GM12878 (cell line): Measurements from ENCODE around the gene TACSTD2. TPM values are rescaled to one million over a fixed set of nuclear protein-coding genes. Genes with fewer than 3 reads are reported as not detected.

Experiments used
- ATAC-seq: fragments of 200-7000 bp; cut with Tn5 transposase; 3 replicates; pipeline ENCODE4 v1.9.1; 2020; ENCODE audit warnings: mild to moderate bottlenecking, moderate library complexity
- BruUV-seq: library from RNA; stranded (reverse); fragments of 400-500 nt; replicated peaks from 2 replicates; lab custom pipeline; 2021; lab: Mats Ljungman, UMichigan
- CTCF ChIA-PET: fragments of 300-600 bp; sonication (Branson Sonifier 250); formaldehyde crosslinking; extraction: SDS; loops from one replicate; lab custom pipeline; 2021; ENCODE audit warnings: inconsistent platforms; lab: Yijun Ruan, JAX
- POLR2A ChIA-PET: fragments of 350-600 bp; formaldehyde crosslinking; extraction: SDS; loops from one replicate; lab custom pipeline; 2021; ENCODE audit warnings: inconsistent platforms; lab: Charles Lee
- RAD21 ChIA-PET: fragments of 300-600 bp; sonication (Branson Sonifier 250); formaldehyde crosslinking; loops from one replicate; lab custom pipeline; 2023; ENCODE audit warnings: antibody characterized with exemption; ENCODE audit not compliant: unreplicated experiment; lab: Charles Lee
- SMC1A ChIA-PET: fragments of 300-600 bp; sonication (Branson Sonifier 250); formaldehyde crosslinking; loops from one replicate; lab custom pipeline; 2023; ENCODE audit not compliant: unreplicated experiment, uncharacterized antibody; lab: Charles Lee
- DNase-seq: peaks from one replicate; pipeline ENCODE4 v3.0.0-alpha.2; 2011; ENCODE audit warnings: low read depth, low spot score
- FAIRE-seq: peaks from 3 replicates; lab custom pipeline; 2011; peaks lifted over from hg19 to GRCh38; lab: Jason Lieb, UNC
- H2AFZ ChIP-seq: 2 replicates; pipeline ENCODE4 v1.6.0; 2011; ENCODE audit warnings: low read depth, low read length, control low read depth; ENCODE audit not compliant: control insufficient read depth
- H3K27ac ChIP-seq: 2 replicates; pipeline ENCODE4 v1.5.1; 2011; ENCODE audit warnings: control low read depth; ENCODE audit not compliant: control insufficient read depth, insufficient read depth
- H3K27me3 ChIP-seq, 2 experiments: replicated peaks in 1 of 2; 2 replicates each; pipeline versions ENCODE4 v1.6.0 to v1.6.1; 2011; ENCODE audit warnings: low read length in 1 of 2; ENCODE audit not compliant: control insufficient read depth in 2 of 2, insufficient read depth in 2 of 2
- H3K36me3 ChIP-seq, 2 experiments: 2 replicates each; pipeline ENCODE4 v1.5.1; 2011; ENCODE audit warnings: low read length in 1 of 2; ENCODE audit not compliant: control insufficient read depth in 2 of 2, insufficient read depth in 2 of 2
- H3K4me1 ChIP-seq: 2 replicates; pipeline ENCODE4 v1.6.1; 2011; ENCODE audit warnings: mild to moderate bottlenecking, low read length, moderate library complexity, mixed read lengths; ENCODE audit not compliant: control insufficient read depth, insufficient read depth
- H3K4me2 ChIP-seq: 2 replicates; pipeline ENCODE4 v1.6.0; 2011; ENCODE audit warnings: control low read depth; ENCODE audit not compliant: control insufficient read depth, insufficient read depth
- H3K4me3 ChIP-seq: fragments of 200-600 bp; sonication (generic); 2 replicates; pipeline ENCODE4 v1.5.1; 2016
- H3K79me2 ChIP-seq: 2 replicates; pipeline ENCODE4 v1.6.0; 2011; ENCODE audit warnings: low read length; ENCODE audit not compliant: control insufficient read depth, insufficient read depth
- H3K9ac ChIP-seq: 2 replicates; pipeline ENCODE4 v1.8.0; 2011; ENCODE audit warnings: low read length, control low read depth, mixed read lengths; ENCODE audit not compliant: control insufficient read depth, insufficient read depth
- H3K9me3 ChIP-seq: replicated peaks from 3 replicates; pipeline ENCODE4 v1.5.1; 2011; ENCODE audit warnings: mild to moderate bottlenecking, low read length; ENCODE audit not compliant: control insufficient read depth, insufficient read depth
- H4K20me1 ChIP-seq: 2 replicates; pipeline ENCODE4 v1.6.0; 2011; ENCODE audit not compliant: control insufficient read depth, insufficient read depth
- BHLHE40 ChIP-seq, 2 experiments: fragments of 450-650 bp in 1 of 2; IDR thresholded peaks; 2 replicates each; pipeline ENCODE4 v1.6.1; 2011 to 2017; ENCODE audit warnings: low read depth in 2 of 2, borderline replicate concordance in 1 of 2, improper control_type of control experiment in 1 of 2, low read length in 1 of 2, mild to moderate bottlenecking in 1 of 2
- EED ChIP-seq: sonication (generic); IDR thresholded peaks from 2 replicates; pipeline ENCODE4 v1.6.1; 2016; ENCODE audit warnings: antibody characterized with exemption, low read depth
- HDAC6 ChIP-seq: fragments of 200-600 bp; sonication (generic); IDR thresholded peaks from one replicate; pipeline ENCODE4 v1.8.0; 2017; ENCODE audit warnings: antibody characterized with exemption; ENCODE audit not compliant: unreplicated experiment
- IKZF2 ChIP-seq, 2 experiments: fragments of 450-650 bp; IDR thresholded peaks; 2 replicates each; pipeline ENCODE4 v1.6.1; 2017; ENCODE audit warnings: mild to moderate bottlenecking in 2 of 2, moderate library complexity in 2 of 2
- KDM1A ChIP-seq: fragments of 200-600 bp; sonication (generic); IDR thresholded peaks from 2 replicates; pipeline ENCODE4 v1.6.1; 2016; ENCODE audit warnings: borderline replicate concordance
- MEF2A ChIP-seq: IDR thresholded peaks from 2 replicates; pipeline ENCODE4 v1.6.1; 2011; ENCODE audit warnings: low read depth, mild to moderate bottlenecking, low read length, moderate library complexity; ENCODE audit not compliant: insufficient read depth
- NR2F1 ChIP-seq: fragments of 450-650 bp; conservative IDR thresholded peaks from 2 replicates; pipeline ENCODE4 v1.6.1; 2017; ENCODE audit warnings: mild to moderate bottlenecking
- RAD51 ChIP-seq: fragments of 450-650 bp; IDR thresholded peaks from 2 replicates; pipeline ENCODE4 v1.6.1; 2016; ENCODE audit warnings: moderate library complexity, mild to moderate bottlenecking, inconsistent platforms
- RUNX3 ChIP-seq: IDR thresholded peaks from 2 replicates; pipeline ENCODE4 v1.6.1; 2012; ENCODE audit warnings: low read length, inconsistent platforms
- SMC3 ChIP-seq: IDR thresholded peaks from 2 replicates; pipeline ENCODE4 v1.6.1; 2011; ENCODE audit warnings: low read length, improper control_type of control experiment, borderline replicate concordance
- SPI1 ChIP-seq: IDR thresholded peaks from 2 replicates; pipeline ENCODE4 v1.6.1; 2011; ENCODE audit warnings: low read depth, mild to moderate bottlenecking, low read length, moderate library complexity, borderline replicate concordance; ENCODE audit not compliant: insufficient read depth
- SREBF2 ChIP-seq: IDR thresholded peaks from 2 replicates; pipeline ENCODE4 v1.6.1; 2012; ENCODE audit warnings: mild to moderate bottlenecking, low read length
- USF2 ChIP-seq: IDR thresholded peaks from 2 replicates; pipeline ENCODE4 v1.6.1; 2011; ENCODE audit warnings: low read depth, low read length, improper control_type of control experiment, borderline replicate concordance
- WRNIP1 ChIP-seq: IDR thresholded peaks from 2 replicates; pipeline ENCODE4 v1.6.1; 2011; ENCODE audit warnings: low read depth, low read length, improper control_type of control experiment, borderline replicate concordance
- ZBTB11 ChIP-seq: fragments of 450-650 bp; formaldehyde crosslinking; IDR thresholded peaks from 2 replicates; pipeline ENCODE4 v1.5.0; 2022; ENCODE audit warnings: mild to moderate bottlenecking, missing genetic modification characterization
- WGBS: methylation state at CpG from one replicate; pipeline ENCODE4 v1.1.6; 2016; ENCODE audit warnings: low lambda C conversion rate; ENCODE audit not compliant: insufficient replicate concordance, insufficient coverage; ENCODE audit errors: missing lambda C conversion rate; 5-methylcytosine and 5-hydroxymethylcytosine counted together
- in situ Hi-C: fragments of 300-500 bp; cut with MboI; formaldehyde crosslinking; loops from 9 replicates; pipeline ENCODE4 v1.14.3; 2018; ENCODE audit warnings: mixed read lengths
- intact Hi-C: fragments of 100-400 bp; cut with micrococcal nuclease; formaldehyde crosslinking; loops from one replicate; pipeline ENCODE4 v1.14.2; 2022; ENCODE audit not compliant: unreplicated experiment
- polyA plus RNA-seq, 11 experiments: library from polyadenylated mRNA; depleted of rRNA in 4 of 11; unstranded in 6 of 11; stranded (reverse) in 5 of 11; fragments of >200 nt; fragmentation: Nextera tagmentation in 4 of 11; fragmentation: Illumina TruSeq in 1 of 11; extraction: Ambion mirVana in 4 of 11; extraction: Trizol in 1 of 11; gene quantifications; 1 replicate in 1 of 11; 2 replicates in 10 of 11; pipeline versions ENCODE4 v1.2.1 to v1.2.3, GENCODE V29; 2011 to 2016; ENCODE audit warnings: inconsistent platforms in 2 of 11, missing spikeins in 2 of 11, low read depth in 1 of 11
- total RNA-seq, 4 experiments: library from RNA; depleted of rRNA in 3 of 4; stranded (reverse); fragments of >200 nt in 3 of 4; fragmentation: Illumina TruSeq in 1 of 4; extraction: Trizol in 1 of 4; gene quantifications; 2 replicates each; pipeline versions ENCODE4 v1.2.1 to v1.2.3, GENCODE V29; 2013 to 2021
- TF ChIP-seq, protein P1 (sequence below), 3 experiments: IDR thresholded peaks in 2 of 3; conservative IDR thresholded peaks in 1 of 3; 2 replicates each; pipeline ENCODE4 v1.5.1; 2011; ENCODE audit warnings: low read depth in 3 of 3, low read length in 3 of 3, mild to moderate bottlenecking in 3 of 3, control low read depth in 2 of 3, moderate library complexity in 2 of 3, inconsistent platforms in 1 of 3, mixed read lengths in 1 of 3; ENCODE audit not compliant: control insufficient read depth in 2 of 3, insufficient read depth in 1 of 3; ENCODE audit errors: extremely low read depth in 1 of 3

Gene TACSTD2
- total and polyA plus RNA-seq, 10 of the 15 experiments (the other 5 are each of a cell fraction or from before 2014, with no cell fraction given): 0.56 to 9.4 (median 3.7) TPM

GRCh38 chr1:58596631-58597052 lies 19.6 kb upstream of the TACSTD2 start:
- H3K36me3 ChIP-seq: no peaks in the 10 kb centered on the region
- H3K79me2 ChIP-seq: no peaks in the 10 kb centered on the region
- TF ChIP-seq BHLHE40 (IDR thresholded peaks at IDR 0.05; ENCODE audit: borderline replicate concordance in 1 of 2, low read depth in 2 of 2, low read length in 1 of 2): no peak
- no peak for TF ChIP-seq MEF2A
- TF ChIP-seq, protein P1, sequence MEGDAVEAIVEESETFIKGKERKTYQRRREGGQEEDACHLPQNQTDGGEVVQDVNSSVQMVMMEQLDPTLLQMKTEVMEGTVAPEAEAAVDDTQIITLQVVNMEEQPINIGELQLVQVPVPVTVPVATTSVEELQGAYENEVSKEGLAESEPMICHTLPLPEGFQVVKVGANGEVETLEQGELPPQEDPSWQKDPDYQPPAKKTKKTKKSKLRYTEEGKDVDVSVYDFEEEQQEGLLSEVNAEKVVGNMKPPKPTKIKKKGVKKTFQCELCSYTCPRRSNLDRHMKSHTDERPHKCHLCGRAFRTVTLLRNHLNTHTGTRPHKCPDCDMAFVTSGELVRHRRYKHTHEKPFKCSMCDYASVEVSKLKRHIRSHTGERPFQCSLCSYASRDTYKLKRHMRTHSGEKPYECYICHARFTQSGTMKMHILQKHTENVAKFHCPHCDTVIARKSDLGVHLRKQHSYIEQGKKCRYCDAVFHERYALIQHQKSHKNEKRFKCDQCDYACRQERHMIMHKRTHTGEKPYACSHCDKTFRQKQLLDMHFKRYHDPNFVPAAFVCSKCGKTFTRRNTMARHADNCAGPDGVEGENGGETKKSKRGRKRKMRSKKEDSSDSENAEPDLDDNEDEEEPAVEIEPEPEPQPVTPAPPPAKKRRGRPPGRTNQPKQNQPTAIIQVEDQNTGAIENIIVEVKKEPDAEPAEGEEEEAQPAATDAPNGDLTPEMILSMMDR (IDR thresholded peaks at IDR 0.05 in 2 of 3, conservative IDR thresholded peaks at IDR 0.05 in 1 of 3; ENCODE audit: control insufficient read depth in 2 of 3, extremely low read depth in 1 of 3, insufficient read depth in 1 of 3, low read depth in 3 of 3, low read length in 3 of 3): no peak
- TF ChIP-seq NR2F1: peak; percentile 16; the same call in 1 of the 2 replicates
- TF ChIP-seq WRNIP1: no peak
- peak; percentile 50; the same call in 1 of the 2 replicates for TF ChIP-seq SPI1
- no peak for TF ChIP-seq RAD51
- TF ChIP-seq EED: peak; percentile 42; the same call in 1 of the 2 replicates
- no peak for TF ChIP-seq USF2
- TF ChIP-seq HDAC6: no peak
- peak; percentile 45 for TF ChIP-seq RUNX3
- TF ChIP-seq SREBF2: no peak
- TF ChIP-seq IKZF2 (IDR thresholded peaks at IDR 0.05): no peak
- TF ChIP-seq ZBTB11: no peak
- TF ChIP-seq SMC3: no peak
- TF ChIP-seq KDM1A: no peak
- DNase-seq: no peak
- ChIA-PET POLR2A (no interaction called here), CTCF (no interaction called here), RAD21 (no interaction called here), SMC1A (interaction anchor here (1.0 kb wide), 1 partner anchor 24 kb away, joined by 4 read pairs; no protein-coding TSS in a partner anchor)
- intact Hi-C loops: no loop called here
- H3K27me3 ChIP-seq: no peaks in the 10 kb centered on the region
- ATAC-seq: peak; percentile 38; the same call in 2 of the 3 replicates
- WGBS: 34% methylated on average over 4 of the region's 4 CpGs
- H3K9me3 ChIP-seq: no peaks in the 10 kb centered on the region
- no peak overlapping the region for H3K27ac ChIP-seq
- no peak overlapping the region for H3K4me3 ChIP-seq
- H3K9ac ChIP-seq: no peak overlapping the region
- no peak for FAIRE-seq
- no peaks in the 10 kb centered on the region; the same call in 1 of the 2 replicates for H4K20me1 ChIP-seq
- BruUV-seq: no TSS peak
- H3K4me1 ChIP-seq: peaks cover 2% of the 10 kb centered on the region; the same call in 1 of the 2 replicates
- H2AFZ ChIP-seq: no peak overlapping the region
- no peak overlapping the region for H3K4me2 ChIP-seq
- in situ Hi-C loops: loop anchor here (5.0 kb wide), 1 partner anchor 51 kb away; no protein-coding TSS in a partner anchor
